ENCODE data around the gene ZDHHC1.

The ZDHHC1 gene

GRCh38 chr16:67350324-67350723 lies 66.0 kb downstream of the ZDHHC1 start:
- no peak for DNase-seq

- no peak for DNase-seq
Measured at GRCh38 chr16:67349172-67349571, 67.1 kb downstream of the ZDHHC1 start.

- DNase-seq, result no peak
Measured at GRCh38 chr16:67346341-67346740, 69.9 kb downstream of the ZDHHC1 start.

- DNase-seq, result no peak
Measured at GRCh38 chr16:67345401-67345800, 70.9 kb downstream of the ZDHHC1 start.

All from activated CD4-positive, CD25-positive, alpha-beta regulatory T cell (primary cell).